Measurements from ENCODE around the gene CCSAP. TPM values are rescaled to one million over a fixed set of nuclear protein-coding genes. Genes with fewer than 3 reads are reported as not detected.
A peak's percentile ranks its signal among the peaks of the same experiment; 100 is the strongest.
"Not testable (repeated sequence)": the region's sequence is repeated elsewhere in the genome, so short reads cannot be mapped to it uniquely, and the experiment has no call there.

Gene CCSAP, protein sequence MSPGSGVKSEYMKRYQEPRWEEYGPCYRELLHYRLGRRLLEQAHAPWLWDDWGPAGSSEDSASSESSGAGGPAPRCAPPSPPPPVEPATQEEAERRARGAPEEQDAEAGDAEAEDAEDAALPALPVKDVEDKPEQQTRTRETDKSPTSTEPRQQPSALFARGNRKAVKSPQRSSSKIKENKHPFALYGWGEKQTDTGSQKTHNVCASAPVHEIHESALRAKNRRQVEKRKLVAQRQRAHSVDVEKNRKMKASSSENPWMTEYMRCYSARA
- total RNA-seq: 1.8 TPM
- long read RNA-seq, full-length matches to known transcripts: 4 of 4 reads
- long read RNA-seq, partial matches to known transcripts: 0 of 4 reads
- long read RNA-seq, other reads (novel, unspliced or antisense): 0 of 4 reads

DNA sequence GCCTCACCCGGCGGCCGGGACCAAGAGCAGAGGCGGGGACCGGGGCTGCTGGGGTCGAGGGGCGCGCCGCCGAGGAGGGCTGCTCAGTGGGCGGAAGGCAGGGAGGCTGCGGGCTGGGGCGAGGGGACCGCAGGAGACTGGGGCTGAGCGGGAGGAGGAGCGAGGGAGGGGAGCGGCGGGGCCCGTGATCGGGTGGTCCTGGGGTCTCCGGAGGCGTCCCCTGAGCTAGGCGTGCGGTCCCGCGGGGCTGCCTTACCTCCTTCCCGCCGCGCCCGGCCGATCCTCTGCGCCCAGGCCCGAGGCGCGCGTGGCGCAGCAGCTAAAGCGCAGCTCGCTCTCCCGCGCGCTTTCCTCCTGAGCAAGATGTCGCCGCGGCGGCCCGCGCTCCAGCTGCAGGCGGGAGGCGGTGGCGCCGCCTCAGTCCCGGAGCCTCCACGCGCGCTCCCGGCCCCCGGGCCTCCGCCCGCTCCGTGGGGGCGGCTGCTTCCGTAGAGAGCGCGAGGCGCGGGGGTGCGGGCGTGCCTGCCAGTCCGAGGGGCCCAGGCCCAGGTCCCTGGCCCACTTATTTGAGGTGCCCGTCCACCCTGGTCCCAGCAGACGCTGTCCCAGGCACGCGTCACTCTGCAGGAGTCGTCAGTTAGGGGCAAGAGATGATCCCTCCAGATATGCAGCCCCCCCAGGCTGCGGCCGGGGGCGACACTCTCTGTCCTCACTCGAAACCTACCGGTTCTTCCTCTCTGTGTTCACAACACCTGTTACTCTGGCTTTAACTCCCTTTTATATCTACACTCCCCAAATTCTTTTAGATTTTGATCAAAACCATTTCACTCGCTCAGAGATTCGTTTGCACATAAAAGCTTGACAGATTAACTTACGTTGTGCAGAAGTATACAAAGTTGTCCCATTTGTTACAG, at the start of gene CCSAP:
Gene CCSAP (minus strand): TSS at position 392 of the 914 bp plus-strand sequence. CDS start 582 bp downstream, outside the sequence.
- ATAC-seq (ENCODE audit: poor library complexity) (peak; percentile 88), DNase-seq (peak; percentile 78)
- intact Hi-C loops (cut with DNase I): loop anchor here (5.0 kb wide), 1 partner anchor 86 kb away; no protein-coding TSS in a partner anchor

DNA sequence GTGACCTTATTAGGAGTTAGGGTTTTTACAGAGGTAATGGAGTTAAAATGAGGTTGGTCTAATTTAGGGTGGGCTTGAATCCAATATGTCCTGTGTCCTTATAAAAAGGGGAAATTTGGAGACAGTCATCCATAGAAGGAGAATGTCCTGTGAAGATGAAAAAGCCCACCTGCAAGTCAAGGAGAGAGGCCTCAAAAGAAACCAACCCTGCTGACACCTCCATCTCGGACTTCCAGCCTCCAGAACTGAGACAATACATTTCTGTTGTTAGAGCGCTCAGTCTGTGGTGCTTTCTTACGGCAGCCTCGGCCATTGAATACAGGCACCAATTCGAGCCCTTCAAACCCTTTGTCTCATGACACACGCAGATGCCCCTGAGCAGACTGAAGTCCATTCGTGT, 47.3 kb upstream of the CCSAP start:
- intact Hi-C loops (cut with DNase I): no loop called here
- DNase-seq (no peak), ATAC-seq (ENCODE audit: poor library complexity) (no peak)

DNA sequence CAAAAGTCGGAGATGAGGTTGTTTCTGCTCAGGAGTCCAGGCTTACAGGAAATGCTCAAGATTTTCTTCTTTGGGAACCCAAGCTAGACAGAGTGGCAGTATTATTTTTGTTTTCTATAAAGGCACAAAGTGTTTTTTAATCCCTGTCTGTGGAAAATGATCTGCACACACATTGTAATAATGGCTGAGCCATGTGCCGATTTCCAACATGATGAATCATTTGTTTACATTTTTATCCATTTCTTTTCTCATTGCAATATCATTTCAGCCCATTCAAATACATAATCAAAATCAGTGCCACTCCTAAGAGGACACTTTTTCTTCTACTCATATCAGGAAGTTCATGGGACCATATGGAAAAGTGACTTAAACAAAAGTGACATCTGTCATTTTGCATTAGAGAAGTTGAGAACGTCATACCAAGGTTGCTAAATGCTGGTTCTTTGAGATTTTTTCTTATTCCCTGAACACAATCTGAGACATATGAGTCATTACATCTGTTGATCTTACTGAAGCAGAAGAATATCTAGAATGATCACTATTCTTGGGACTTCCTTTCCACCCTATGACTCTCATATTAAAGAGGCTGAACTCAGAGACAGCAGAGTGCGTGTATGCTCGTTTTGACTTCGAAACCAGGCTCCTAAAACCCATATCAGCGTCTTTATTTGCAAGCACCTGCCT, 46.2 kb upstream of the CCSAP start:
- ATAC-seq (ENCODE audit: poor library complexity) (no peak), DNase-seq (no peak)
- intact Hi-C loops (cut with DNase I): no loop called here

DNA sequence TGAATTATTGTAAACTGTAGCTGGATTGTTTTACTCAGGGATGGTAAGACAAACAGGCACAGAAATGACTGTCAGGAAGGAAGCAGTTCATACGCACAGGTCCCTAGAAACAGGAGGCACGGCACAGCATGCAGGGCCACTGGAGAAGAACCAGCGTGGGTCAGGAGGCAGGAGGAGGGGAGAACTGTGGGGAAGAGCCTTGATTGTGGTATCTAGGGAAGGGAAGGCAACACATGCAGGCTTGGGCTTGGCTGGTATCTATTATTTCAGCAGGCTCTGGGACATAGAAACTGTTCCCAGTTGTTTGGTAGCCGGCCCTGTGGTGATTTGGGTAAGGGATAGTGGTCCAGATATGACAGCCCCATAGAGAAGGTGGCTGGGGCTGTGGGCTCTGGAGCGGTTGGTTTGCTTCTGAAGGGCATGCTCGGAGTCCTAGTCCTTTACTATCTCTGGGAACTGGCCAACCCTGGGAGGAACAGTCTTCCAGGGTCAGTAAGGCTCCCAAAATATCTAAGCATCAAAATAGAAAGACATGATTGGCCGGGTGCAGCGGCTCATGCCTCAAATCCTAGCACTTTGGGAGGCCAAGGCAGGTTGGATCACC, 43.1 kb upstream of the CCSAP start:
- ATAC-seq (ENCODE audit: poor library complexity) (peak; percentile 79), DNase-seq (no peak)
- intact Hi-C loops (cut with DNase I): no loop called here

DNA sequence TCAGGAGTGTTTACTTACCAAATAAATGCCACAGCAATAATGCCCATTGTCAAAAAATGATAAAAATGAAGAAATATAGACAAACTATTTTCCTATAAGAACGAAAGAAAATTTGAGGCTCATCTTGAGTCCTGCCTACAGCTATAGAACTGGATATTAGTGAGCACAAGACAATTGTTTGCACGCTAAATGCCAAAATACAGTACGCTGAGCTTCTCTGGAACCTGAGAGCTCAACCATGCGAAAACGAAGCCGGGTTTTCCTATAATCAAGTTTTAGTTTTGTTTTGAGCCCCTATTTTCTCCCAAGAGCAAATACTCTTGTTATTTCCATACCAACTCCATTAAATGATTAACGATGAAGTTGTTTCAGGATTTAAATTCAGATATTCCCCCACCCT, 42.0 kb upstream of the CCSAP start:
- DNase-seq (no peak), ATAC-seq (ENCODE audit: poor library complexity) (no peak)
- intact Hi-C loops (cut with DNase I): no loop called here

DNA sequence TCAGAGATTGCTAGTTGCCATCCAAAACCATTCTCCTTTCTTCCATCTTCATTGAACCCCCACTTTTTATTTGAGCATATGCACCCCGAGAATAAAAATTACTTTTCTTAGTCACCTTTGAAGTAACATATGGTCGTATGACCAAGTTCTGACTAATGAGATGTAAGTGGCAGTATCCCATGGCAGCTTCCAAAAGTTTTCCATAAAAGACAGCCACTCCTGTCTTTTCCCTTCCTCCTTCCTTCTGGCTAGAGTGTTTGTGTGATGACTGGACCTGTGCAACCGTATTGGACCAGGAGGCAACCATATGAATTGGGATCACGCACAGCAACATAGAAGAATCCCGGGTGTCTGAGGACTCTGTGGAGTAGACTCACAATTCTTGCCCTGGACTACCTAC, 41.1 kb upstream of the CCSAP start:
- intact Hi-C loops (cut with DNase I): no loop called here
- no peak for ATAC-seq (ENCODE audit: poor library complexity)
- no peak for DNase-seq

DNA sequence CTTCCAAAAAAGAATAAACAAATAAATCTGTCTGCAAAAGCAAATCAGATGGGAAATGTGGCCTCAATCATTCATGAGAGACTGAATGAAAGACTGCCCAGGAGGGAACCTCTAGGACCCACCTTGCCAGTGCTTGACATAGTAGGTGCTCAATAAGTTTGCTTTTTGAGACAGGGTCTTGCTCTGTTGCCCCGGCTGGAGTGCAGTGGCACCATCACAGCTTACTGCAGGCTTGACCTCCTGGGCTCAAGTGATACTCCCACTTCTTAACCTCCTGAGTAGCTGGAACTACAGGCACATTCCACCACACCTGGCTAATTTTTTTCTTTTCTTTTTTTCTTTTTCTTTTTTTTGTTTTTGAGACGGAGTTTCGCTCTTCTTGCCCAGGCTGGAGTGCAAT, 40.3 kb upstream of the CCSAP start:
- DNase-seq (no peak), ATAC-seq (ENCODE audit: poor library complexity) (no peak)
- intact Hi-C loops (cut with DNase I): no loop called here

DNA sequence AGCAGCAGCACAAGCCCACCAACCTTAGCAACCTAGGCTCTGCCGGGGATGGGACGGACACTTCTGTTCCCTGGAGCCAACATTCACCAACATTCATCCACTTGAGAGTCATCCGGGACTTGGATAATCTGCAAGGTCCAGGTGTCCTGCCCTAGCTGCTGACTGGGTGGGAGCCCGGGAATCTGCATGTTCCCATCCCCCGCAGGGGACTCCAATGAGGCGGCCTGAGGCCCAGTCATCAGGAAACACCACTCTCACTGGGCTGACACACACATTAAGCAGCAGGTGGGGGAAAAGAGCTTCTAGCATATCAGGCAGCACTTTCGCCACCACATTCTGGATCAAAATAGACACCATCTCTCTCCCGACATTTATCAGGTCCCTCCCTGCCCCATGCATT, 38.4 kb upstream of the CCSAP start:
- intact Hi-C loops (cut with DNase I): no loop called here
- no peak for DNase-seq
- ATAC-seq (ENCODE audit: poor library complexity): peak; percentile 48

DNA sequence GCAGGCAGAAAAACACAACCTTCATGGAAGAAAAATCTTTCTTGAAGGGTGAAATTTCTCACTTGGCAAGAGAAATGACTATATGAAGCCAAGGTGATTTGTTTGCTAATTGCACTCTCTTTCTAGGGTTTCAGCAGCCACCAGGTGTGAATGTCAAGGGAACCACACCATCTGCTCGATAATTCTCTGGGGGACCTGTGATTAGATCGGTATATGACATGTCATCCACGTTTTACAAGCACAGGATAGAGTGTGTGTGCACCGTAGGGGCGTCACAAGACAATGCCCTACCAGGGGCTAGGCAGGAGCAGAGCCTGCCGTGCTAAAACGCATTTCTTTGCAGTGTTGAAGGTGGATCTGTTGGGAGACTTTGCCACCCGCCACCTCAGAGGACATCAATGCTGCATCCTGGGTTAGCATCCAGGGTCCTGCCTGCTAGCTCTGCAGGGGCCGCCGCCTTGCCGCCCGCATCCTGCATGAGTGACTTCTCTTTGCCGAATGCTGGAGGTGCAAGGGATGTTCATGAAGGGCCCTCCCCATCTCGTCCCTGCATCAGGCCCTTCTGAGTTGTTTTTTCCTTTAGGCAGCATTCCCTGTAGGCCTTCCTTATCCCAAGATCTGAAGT, 37.8 kb upstream of the CCSAP start:
- intact Hi-C loops (cut with DNase I): no loop called here
- ATAC-seq (ENCODE audit: poor library complexity) (no peak), DNase-seq (no peak)

DNA sequence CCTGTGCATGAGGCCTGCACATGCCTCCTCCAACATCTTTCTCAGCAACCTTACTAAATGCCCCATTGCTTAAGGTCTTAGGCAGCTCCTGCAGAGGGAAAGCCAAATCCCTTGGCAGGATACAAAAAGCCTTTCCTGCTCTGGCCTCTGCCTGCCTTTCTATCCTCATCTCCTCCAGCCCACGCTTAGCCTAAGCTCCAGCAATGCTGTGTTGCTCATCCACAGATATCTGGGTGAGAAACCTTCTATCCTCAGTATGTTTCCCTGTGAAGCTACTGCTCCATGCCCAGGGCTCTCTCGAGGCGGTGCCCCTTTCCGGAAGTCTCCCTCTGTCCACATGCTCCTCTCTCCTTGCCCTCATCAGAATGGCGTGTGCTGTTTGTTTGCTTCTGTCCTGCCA, 37.0 kb upstream of the CCSAP start:
- no peak for ATAC-seq (ENCODE audit: poor library complexity)
- intact Hi-C loops (cut with DNase I): no loop called here
- DNase-seq: no peak

DNA sequence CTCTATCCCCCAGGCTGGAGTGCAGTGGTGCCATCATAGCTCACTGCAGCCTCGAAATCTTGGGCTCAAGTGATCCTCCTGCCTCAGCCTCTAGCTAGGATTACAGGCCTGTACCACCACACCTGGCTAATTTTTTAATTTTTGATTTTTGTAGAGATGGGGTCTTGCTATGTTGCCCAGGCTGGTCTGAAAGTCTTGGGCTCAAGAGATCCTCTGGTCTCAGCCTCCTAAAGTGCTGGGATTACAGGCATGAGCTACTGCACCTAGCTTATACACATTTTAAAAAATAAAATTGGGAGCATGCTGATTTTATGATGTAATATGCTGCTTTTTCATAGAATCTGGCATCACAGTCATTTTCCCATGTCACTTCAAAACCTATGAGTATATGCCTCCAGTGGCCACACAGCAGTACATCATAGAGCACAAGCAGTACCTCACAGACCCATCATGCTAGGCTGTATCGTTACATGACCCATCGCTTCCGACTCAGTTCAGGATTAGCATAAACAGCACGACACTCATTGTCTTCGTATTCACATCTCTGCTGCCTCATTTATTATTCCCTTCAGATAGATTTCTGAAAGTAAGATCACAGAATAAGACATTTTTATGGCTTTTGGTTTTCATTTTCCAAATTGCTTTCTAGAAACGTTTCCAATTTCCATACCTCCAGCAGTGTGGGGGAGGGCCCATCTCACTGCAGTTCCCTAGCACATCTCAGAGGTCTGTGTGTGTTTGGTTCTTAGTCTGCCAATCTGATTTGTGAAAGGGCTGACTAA, 35.9 kb upstream of the CCSAP start:
- no peak for ATAC-seq (ENCODE audit: poor library complexity)
- intact Hi-C loops (cut with DNase I): no loop called here
- no peak for DNase-seq

DNA sequence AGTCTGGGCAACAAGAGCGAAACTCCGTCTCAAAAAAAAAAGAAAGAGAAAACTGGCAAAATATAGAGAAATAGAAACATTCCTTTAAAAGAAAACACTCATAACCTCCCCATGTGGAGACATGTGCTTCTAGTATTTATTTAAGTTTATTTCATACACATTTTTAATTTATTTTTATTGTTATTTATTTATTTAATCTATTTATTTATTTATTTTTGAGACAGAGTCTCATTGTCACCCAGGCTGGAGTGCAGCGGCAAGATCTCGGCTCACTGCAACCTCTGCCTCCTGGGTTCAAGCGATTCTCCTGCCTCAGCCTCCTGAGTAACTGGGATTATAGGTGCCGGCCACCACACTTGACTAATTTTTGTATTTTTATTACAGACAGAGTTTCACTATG, 35.2 kb upstream of the CCSAP start:
- DNase-seq; ATAC-seq (ENCODE audit: poor library complexity); intact Hi-C loops (cut with DNase I): not testable (repeated sequence)

DNA sequence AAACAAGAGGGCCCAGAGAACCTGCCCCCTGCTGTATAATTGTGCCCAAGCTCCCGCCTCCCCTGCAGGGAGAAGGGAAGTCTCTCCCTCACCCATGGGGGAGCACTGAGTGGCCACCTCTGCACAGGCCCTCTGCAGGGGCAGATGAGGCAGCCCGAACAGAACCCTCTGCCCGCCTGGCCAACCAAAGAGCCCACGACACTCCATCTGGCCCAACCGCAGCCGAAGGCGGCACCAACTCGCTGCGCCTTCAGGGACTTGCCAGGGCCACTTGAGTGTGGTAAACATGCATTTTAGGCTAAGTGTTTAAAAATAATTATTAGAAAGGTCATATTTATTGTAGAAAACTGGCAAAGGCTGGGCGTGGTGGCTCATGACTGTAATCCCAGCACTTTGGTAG, 34.6 kb upstream of the CCSAP start:
- ATAC-seq (ENCODE audit: poor library complexity) (no peak), DNase-seq (no peak)
- intact Hi-C loops (cut with DNase I): no loop called here

DNA sequence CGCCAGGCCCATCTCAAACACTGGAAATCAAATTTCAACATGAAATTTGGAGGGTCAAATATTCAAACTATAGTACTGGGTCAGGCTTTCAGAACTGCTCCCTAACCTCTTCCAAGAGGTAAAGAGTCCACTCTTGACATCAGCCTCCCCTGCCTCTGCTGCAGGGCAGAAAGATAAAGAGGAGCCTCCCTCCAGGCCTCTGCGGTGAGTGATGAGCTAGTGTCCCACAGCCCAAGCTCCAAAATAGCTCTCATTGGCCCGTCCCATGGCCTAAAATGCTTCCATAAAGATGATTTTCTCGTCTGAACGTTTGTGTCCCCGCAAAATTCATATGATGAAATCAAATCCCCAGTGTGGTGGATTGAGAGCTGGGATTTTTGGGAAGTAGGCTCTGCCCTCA, 33.7 kb upstream of the CCSAP start:
- ATAC-seq (ENCODE audit: poor library complexity): no peak
- intact Hi-C loops (cut with DNase I): no loop called here
- no peak for DNase-seq

DNA sequence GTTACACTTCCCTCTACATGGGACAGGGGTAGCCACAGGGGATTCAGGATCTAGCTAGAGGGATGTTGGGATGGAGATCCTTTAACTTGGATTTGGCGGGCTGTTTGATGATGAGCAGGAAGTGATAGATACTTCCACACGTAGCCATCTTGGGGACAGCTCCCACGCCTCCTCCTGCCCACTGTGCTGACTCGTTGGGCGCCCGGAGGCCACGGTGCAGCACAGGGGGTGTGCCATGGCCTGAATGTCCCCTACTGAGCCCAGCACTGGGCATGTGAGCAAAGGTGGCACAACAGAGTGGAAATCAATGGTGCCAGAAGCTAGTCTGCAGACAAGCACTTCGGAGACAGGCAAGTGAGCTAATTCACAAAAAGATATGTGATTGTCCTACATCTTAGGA, 31.6 kb upstream of the CCSAP start:
- intact Hi-C loops (cut with DNase I): no loop called here
- DNase-seq (no peak), ATAC-seq (ENCODE audit: poor library complexity) (no peak)

DNA sequence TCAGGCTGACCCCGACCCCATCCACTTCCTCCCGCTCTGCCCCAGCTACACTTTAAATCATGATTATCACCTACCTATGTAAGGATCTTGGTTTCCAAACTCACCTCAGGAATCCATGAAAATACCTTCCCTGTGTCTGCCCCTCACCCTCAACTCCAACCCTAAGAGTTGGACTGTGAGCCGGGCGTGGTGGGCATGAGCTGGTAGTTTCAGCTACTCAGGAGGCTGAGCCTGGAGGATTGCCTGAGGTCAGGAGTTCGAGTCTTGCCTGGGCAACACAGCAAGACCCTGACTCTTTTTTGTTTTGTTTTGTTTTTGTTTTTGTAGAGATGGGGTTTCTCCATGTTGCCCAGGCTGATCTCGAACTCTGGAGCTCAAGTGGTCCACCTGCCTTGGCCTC, 30.5 kb upstream of the CCSAP start:
- no peak for ATAC-seq (ENCODE audit: poor library complexity)
- intact Hi-C loops (cut with DNase I): no loop called here
- DNase-seq: no peak

DNA sequence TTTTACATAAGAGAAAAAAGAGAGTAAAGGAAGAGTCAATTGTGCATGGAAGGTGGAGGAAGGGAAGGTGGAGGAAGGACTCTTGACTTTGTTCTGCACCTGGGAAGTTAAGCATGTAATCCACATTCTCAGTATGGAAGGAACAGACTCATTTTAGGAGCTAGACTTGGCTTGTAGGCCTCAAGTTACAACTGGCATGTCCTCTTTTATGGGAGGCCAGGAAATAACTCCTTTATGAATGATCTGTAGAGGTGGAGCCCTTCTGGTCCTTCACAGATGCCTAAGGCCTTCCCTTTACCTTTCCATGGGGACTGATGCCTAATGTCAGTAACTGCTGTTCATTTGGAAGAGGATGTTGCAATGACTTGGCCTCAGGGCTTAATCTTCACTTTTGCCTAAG, 29.4 kb upstream of the CCSAP start:
- intact Hi-C loops (cut with DNase I): no loop called here
- DNase-seq (no peak), ATAC-seq (ENCODE audit: poor library complexity) (no peak)

DNA sequence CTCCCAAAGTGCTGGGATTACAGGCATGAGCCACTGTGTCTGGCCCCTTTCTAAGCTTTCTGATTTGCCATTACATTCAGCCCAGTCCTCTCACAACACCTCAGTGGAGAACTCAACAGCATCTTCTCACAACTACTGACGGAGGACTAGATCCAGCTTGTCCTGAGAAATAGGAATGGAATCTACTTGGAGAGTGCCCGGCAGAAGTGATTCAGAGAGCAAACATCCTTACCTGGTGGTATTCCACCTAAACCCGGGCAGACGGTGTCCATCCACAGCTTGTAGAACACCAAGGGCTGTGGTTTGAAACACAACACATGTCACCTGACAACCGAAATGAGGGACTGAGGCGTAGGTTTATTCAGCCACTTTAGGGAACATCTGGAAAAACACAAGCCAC, 28.8 kb upstream of the CCSAP start:
- intact Hi-C loops (cut with DNase I): no loop called here

More for the DNA sequence above, 28.8 kb upstream of the CCSAP start:
- DNase-seq (no peak), ATAC-seq (ENCODE audit: poor library complexity) (no peak)

Measured in Right ventricle myocardium superior (tissue), 1 donor.